Stomach (tissue), 9 donors: ENCODE results near the gene FRAS1. TPM values are rescaled to one million over a fixed set of nuclear protein-coding genes. Genes with fewer than 3 reads are reported as not detected.
"Not testable (repeated sequence)": the region's sequence is repeated elsewhere in the genome, so short reads cannot be mapped to it uniquely, and the experiment has no call there.

Source experiments
- DNase-seq, 2 donors: peaks; one replicate each; pipeline versions ENCODE4 v3.0.0 to v3.0.0-alpha.2; 2013 to 2019
- H3K27ac ChIP-seq, 5 donors: fragments of 200-600 bp in 4 of 5; sonication (generic) in 4 of 5; one replicate each; pipeline ENCODE4 v1.5.1; 2013 to 2019; ENCODE audit warnings: mild to moderate bottlenecking in 1 of 5, moderate library complexity in 1 of 5
- H3K27me3 ChIP-seq, 3 donors: fragments of 200-600 bp; sonication (generic); one replicate each; pipeline ENCODE4 v1.5.1; 2017 to 2019; ENCODE audit warnings: mixed run types in 1 of 3
- H3K36me3 ChIP-seq, 4 donors: fragments of 200-600 bp; sonication (generic); 1 replicate in 3 of 4; 2 replicates in 1 of 4; pipeline ENCODE4 v1.5.1; 2016 to 2019
- H3K4me1 ChIP-seq, 4 donors: fragments of 200-600 bp; sonication (generic); one replicate each; pipeline ENCODE4 v1.5.1; 2016 to 2019
- H3K4me3 ChIP-seq, 4 donors: fragments of 200-600 bp; sonication (generic) in 3 of 4; one replicate each; pipeline ENCODE4 v1.5.1; 2016 to 2019; ENCODE audit warnings: mild to moderate bottlenecking in 1 of 4
- H3K9me3 ChIP-seq, 4 donors: fragments of 200-600 bp; sonication (generic); one replicate each; pipeline ENCODE4 v1.5.1; 2016 to 2019
- EP300 ChIP-seq: sonication (generic); formaldehyde crosslinking; IDR thresholded peaks from one replicate; pipeline ENCODE4 v1.6.1; 2017; ENCODE audit warnings: antibody characterized with exemption
- POLR2A ChIP-seq, 4 donors: fragments of 450-650 bp; IDR thresholded peaks; one replicate each; pipeline ENCODE4 v1.6.1; 2016; ENCODE audit warnings: antibody characterized with exemption in 4 of 4, control low read depth in 2 of 4, mild to moderate bottlenecking in 1 of 4, moderate library complexity in 1 of 4
- POLR2AphosphoS5 ChIP-seq, 3 donors: sonication (generic); formaldehyde crosslinking; IDR thresholded peaks; one replicate each; pipeline ENCODE4 v1.6.1; 2016; ENCODE audit warnings: antibody characterized with exemption in 3 of 3
- WGBS, 5 donors: extraction: QIAGEN DNeasy Blood & Tissue Kit in 3 of 5; methylation state at CpG; one replicate each; pipeline versions ENCODE4 v1.1.5 to v1.1.7; 2013 to 2018; 5-methylcytosine and 5-hydroxymethylcytosine counted together
- intact Hi-C: fragments of 100-400 bp; cut with DNase I; formaldehyde crosslinking; loops from one replicate; pipeline ENCODE4 v1.15.1; 2023; ENCODE audit warnings: low total_unique reads
- polyA plus RNA-seq, 3 donors: library from polyadenylated mRNA; stranded (reverse); fragments of 200-250 nt; gene quantifications; one replicate each; pipeline ENCODE4 v1.2.3, GENCODE V29; 2013
- total RNA-seq, 5 donors: library from RNA; depleted of rRNA; stranded (reverse); fragments of >200 nt; gene quantifications; one replicate each; pipeline versions ENCODE4 v1.1.0 to v1.2.3, GENCODE V29; 2014 to 2016
- TF ChIP-seq, protein P1 (sequence below), 7 experiments: fragments of 450-650 bp in 4 of 7; fragments of 200-600 bp in 3 of 7; sonication (generic) in 3 of 7; IDR thresholded peaks; one replicate each; pipeline ENCODE4 v1.5.1; 2016 to 2019; ENCODE audit warnings: antibody characterized with exemption in 7 of 7, control low read depth in 2 of 7, mild to moderate bottlenecking in 1 of 7
- donor health status: healthy with polysubstance abuse.
- donor health status: Bipolar disorder and iron deficiency.
- donor health status: healthy.

Gene FRAS1
- total and polyA plus RNA-seq, 8 donors: under 0.01 to 12.7 (median 2.0) TPM

GRCh38 chr4:78268597-78268996 is 211.5 kb downstream of the FRAS1 start:
- H3K36me3 ChIP-seq: no peaks in the 10 kb centered on the region
- intact Hi-C loops: no loop called here
- no peak overlapping the region for H3K4me3 ChIP-seq
- peaks cover 0 to 11% (median 8%) of the 10 kb centered on the region in 4 donors for H3K9me3 ChIP-seq
- H3K27ac ChIP-seq: no peak overlapping the region
- 86 to 99% (median 91%) methylated on average over 2 of the region's 2 CpGs for WGBS, 5 donors
- TF ChIP-seq POLR2A (IDR thresholded peaks at IDR 0.05) (no peak), POLR2AphosphoS5 (IDR thresholded peaks at IDR 0.05) (no peak), EP300 (no peak)
- TF ChIP-seq, protein P1, sequence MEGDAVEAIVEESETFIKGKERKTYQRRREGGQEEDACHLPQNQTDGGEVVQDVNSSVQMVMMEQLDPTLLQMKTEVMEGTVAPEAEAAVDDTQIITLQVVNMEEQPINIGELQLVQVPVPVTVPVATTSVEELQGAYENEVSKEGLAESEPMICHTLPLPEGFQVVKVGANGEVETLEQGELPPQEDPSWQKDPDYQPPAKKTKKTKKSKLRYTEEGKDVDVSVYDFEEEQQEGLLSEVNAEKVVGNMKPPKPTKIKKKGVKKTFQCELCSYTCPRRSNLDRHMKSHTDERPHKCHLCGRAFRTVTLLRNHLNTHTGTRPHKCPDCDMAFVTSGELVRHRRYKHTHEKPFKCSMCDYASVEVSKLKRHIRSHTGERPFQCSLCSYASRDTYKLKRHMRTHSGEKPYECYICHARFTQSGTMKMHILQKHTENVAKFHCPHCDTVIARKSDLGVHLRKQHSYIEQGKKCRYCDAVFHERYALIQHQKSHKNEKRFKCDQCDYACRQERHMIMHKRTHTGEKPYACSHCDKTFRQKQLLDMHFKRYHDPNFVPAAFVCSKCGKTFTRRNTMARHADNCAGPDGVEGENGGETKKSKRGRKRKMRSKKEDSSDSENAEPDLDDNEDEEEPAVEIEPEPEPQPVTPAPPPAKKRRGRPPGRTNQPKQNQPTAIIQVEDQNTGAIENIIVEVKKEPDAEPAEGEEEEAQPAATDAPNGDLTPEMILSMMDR (IDR thresholded peaks at IDR 0.05): no peak
- H3K4me1 ChIP-seq: no peaks in the 10 kb centered on the region
- no peak for DNase-seq
- no peaks in the 10 kb centered on the region for H3K27me3 ChIP-seq

GRCh38 chr4:78275450-78275849 is 218.3 kb downstream of the FRAS1 start:
- H3K4me1 ChIP-seq, H3K4me3 ChIP-seq, DNase-seq, intact Hi-C loops, H3K27me3 ChIP-seq, H3K36me3 ChIP-seq, H3K27ac ChIP-seq: not testable (repeated sequence)
- WGBS, 5 donors: 62 to 97% (median 91%) methylated on average over 4 of the region's 4 CpGs
- H3K9me3 ChIP-seq: peaks cover 0 to 18% (median 0%) of the 10 kb centered on the region in 4 donors

DNA sequence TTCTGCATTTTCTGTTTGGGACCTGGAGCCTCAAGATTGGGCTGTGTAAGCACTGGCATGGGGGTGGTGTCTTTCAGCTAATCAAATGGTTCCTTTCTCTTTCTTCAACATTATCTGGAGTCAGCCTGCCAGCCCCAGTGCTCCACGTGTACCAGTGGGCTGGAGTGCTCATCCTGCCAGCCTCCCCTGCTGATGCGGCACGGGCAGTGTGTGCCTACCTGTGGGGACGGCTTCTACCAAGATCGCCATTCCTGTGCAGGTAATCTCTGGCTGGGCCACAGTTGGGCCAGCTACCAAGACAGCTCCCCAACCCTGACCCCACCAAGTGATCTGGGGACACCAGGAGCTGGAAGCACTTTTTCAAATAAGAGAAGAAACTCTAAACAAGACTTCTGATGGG is 229.2 kb downstream of the FRAS1 start:
- Histone ChIP-seq H3K27me3 (no peaks in the 10 kb centered on the region), H3K4me3 (no peak overlapping the region), H3K4me1 (no peaks in the 10 kb centered on the region), H3K36me3 (no peaks in the 10 kb centered on the region), H3K27ac (no peak overlapping the region), H3K9me3 (no peaks in the 10 kb centered on the region)
- TF ChIP-seq, protein P1 (IDR thresholded peaks at IDR 0.05): no peak
- TF ChIP-seq EP300 (no peak), POLR2A (IDR thresholded peaks at IDR 0.05) (no peak), POLR2AphosphoS5 (IDR thresholded peaks at IDR 0.05) (no peak)
- DNase-seq: no peak
- intact Hi-C loops: no loop called here
- WGBS, 5 donors: 92 to 99% (median 96%) methylated on average over 5 of the region's 5 CpGs

DNA sequence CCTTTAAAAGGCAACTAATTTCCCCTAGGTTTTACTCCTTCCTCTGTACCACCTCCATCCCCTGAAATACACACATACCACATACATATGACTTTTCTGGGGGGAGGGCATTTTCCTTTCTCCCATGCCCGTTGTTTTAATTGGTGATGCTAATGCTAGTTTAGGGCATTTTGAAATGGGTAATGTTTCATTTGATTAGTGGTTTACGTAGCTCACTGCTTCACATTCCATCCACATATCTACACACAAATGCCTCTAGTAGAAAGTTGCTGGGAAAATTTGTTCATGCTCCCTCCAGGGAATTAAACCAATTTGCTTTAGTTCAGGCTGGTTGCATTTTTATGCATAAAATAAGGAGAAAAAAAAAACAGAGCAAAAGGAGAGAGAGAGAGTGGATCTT is 231.2 kb downstream of the FRAS1 start:
- Histone ChIP-seq H3K4me3 (no peak overlapping the region), H3K27me3 (no peaks in the 10 kb centered on the region), H3K4me1 (peaks cover 0 to 2% (median 0%) of the 10 kb centered on the region in 4 donors), H3K27ac (no peak overlapping the region), H3K9me3 (no peaks in the 10 kb centered on the region), H3K36me3 (no peaks in the 10 kb centered on the region)
- no peak for DNase-seq
- TF ChIP-seq POLR2A (IDR thresholded peaks at IDR 0.05) (no peak), POLR2AphosphoS5 (IDR thresholded peaks at IDR 0.05) (no peak), EP300 (no peak)
- TF ChIP-seq, protein P1 (IDR thresholded peaks at IDR 0.05): no peak
- WGBS, 5 donors: 77 to 86% (median 83%) methylated on average over 2 of the region's 2 CpGs
- intact Hi-C loops: no loop called here

- no peak for TF ChIP-seq POLR2A (IDR thresholded peaks at IDR 0.05)
- no peak for TF ChIP-seq EP300
- no peak for TF ChIP-seq POLR2AphosphoS5 (IDR thresholded peaks at IDR 0.05)
- TF ChIP-seq, protein P1 (IDR thresholded peaks at IDR 0.05): no peak
- H3K27ac ChIP-seq: no peak overlapping the region
- no peaks in the 10 kb centered on the region for H3K27me3 ChIP-seq
- intact Hi-C loops: no loop called here
- H3K4me3 ChIP-seq: no peak overlapping the region
- DNase-seq: no peak
- H3K36me3 ChIP-seq: no peaks in the 10 kb centered on the region
- WGBS, 5 donors: 90 to 96% (median 94%) methylated on average over 3 of the region's 3 CpGs
- H3K4me1 ChIP-seq: peaks cover 0 to 9% (median 0%) of the 10 kb centered on the region in 4 donors
- H3K9me3 ChIP-seq: no peaks in the 10 kb centered on the region
Measured at GRCh38 chr4:78291277-78291676, 234.2 kb downstream of the FRAS1 start.
